H1 (cell line): ENCODE measurements around the gene UBA3. TPM values are rescaled to one million over a fixed set of nuclear protein-coding genes. Genes with fewer than 3 reads are reported as not detected.

Experiments
- NRF1 ChIP-seq: IDR thresholded peaks from 2 replicates; pipeline ENCODE4 v1.6.1; 2011; ENCODE audit warnings: mild to moderate bottlenecking, low read depth, low read length, improper control_type of control experiment
- POLR2A ChIP-seq, 2 experiments: IDR thresholded peaks; 1 replicate in 1 of 2; 2 replicates in 1 of 2; pipeline ENCODE4 v1.6.1; 2011; ENCODE audit warnings: low read depth in 2 of 2, low read length in 2 of 2, mild to moderate bottlenecking in 2 of 2; ENCODE audit errors: control extremely low read depth in 1 of 2
- TBP ChIP-seq: IDR thresholded peaks from 2 replicates; pipeline ENCODE4 v1.6.1; 2011; ENCODE audit warnings: low read depth, low read length, improper control_type of control experiment
- TEAD4 ChIP-seq: IDR thresholded peaks from 2 replicates; pipeline ENCODE4 v1.6.1; 2012; ENCODE audit warnings: low read depth, low read length, inconsistent platforms, mixed read lengths
- polyA plus RNA-seq, 7 experiments: library from polyadenylated mRNA; depleted of rRNA in 3 of 7; stranded (reverse) in 5 of 7; unstranded in 2 of 7; fragments of >200 nt in 5 of 7; fragments of 200-250 nt in 2 of 7; gene quantifications; 1 replicate in 5 of 7; 2 replicates in 1 of 7; 4 replicates in 1 of 7; pipeline versions ENCODE4 v1.2.1 to v1.2.3, GENCODE V29; 2011 to 2013; ENCODE audit warnings: missing spikeins in 2 of 7, mixed read lengths in 2 of 7
- total RNA-seq: library from RNA; stranded (reverse); fragmentation: NEBNext Ultra II Directional; extraction: Animal tissue kit (Norgen Biotek cat#: 25700); gene quantifications from 2 replicates; pipeline ENCODE4 v1.2.1, GENCODE V29; 2021

The UBA3 gene
- total and polyA plus RNA-seq, 2 of the 8 experiments (the other 6 are each of a cell fraction or from before 2014, with no cell fraction given): 40.8 to 97.8 TPM

DNA sequence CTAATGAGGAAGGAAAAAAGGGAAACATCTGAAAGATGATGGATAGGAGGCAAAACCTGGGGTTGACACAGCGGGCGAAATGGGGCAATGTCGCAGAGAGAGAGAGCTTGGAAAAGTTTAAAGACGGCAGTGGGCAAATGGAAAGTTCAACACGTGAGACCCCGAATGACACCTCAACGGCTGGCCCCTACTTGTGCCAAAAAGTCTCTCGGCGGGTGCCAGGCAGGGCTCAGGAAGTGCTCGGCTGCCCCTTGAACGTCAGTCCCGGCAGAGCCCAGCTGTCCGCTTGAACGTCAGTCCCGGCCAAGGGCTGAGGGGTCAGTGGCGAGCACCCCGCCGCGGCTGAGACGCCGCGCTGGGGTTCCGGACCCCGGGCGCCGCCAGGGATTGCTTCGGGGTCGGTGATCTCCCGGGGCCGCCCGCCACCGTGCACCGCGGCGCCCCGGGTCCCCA, 67.3 kb downstream of the UBA3 start (continued):
- TF ChIP-seq POLR2A (IDR thresholded peaks at IDR 0.05; ENCODE audit: control extremely low read depth in 1 of 2, low read depth in 2 of 2, low read length in 2 of 2) (0 out of 3 replicates have a peak, but pooled peaks of 1 of the 2 experiments have one; percentile 57), TEAD4 (no peak), NRF1 (no peak), TBP (peak; percentile 37; the same call in 1 of the 2 replicates)
